Activated CD8-positive, alpha-beta T cell treated with anti-CD3 and anti-CD28 coated beads, Interleukin-2, amount 10 ng/mL, durations not matched to agents 7 days and 5 days (primary cell): ENCODE measurements around the gene SCN2B. TPM values are rescaled to one million over a fixed set of nuclear protein-coding genes. Genes with fewer than 3 reads are reported as not detected.

Experiments used
- ATAC-seq: fragments of 150-1000 bp; cut with Tn5 transposase; one replicate; pipeline ENCODE4 v1.10.0; 2021; ENCODE audit warnings: moderate library complexity
- CTCF ChIA-PET: fragments of 350-600 bp; sonication (Branson Sonifier 250); formaldehyde crosslinking; loops from one replicate; lab custom pipeline; 2021; ENCODE audit warnings: antibody characterized with exemption; lab: Charles Lee
- POLR2A ChIA-PET: fragments of 350-600 bp; sonication (Branson Sonifier 250); formaldehyde crosslinking; loops from one replicate; lab custom pipeline; 2021; ENCODE audit warnings: antibody characterized with exemption; lab: Charles Lee
- DNase-seq: peaks from one replicate; pipeline ENCODE4 v3.0.0-alpha.2; 2020
- H3K27ac Mint-ChIP-seq: one replicate; pipeline ENCODE4 v1.8.0; 2021; ENCODE audit warnings: mild to moderate bottlenecking, mixed read lengths
- H3K27me3 Mint-ChIP-seq: one replicate; pipeline ENCODE4 v1.8.0; 2021; ENCODE audit warnings: low read depth, mixed read lengths
- H3K36me3 Mint-ChIP-seq: one replicate; pipeline ENCODE4 v1.8.0; 2021; ENCODE audit warnings: low read depth, mixed read lengths
- H3K4me1 Mint-ChIP-seq: one replicate; pipeline ENCODE4 v1.8.0; 2021; ENCODE audit warnings: low read depth, mixed read lengths
- H3K4me3 Mint-ChIP-seq: one replicate; pipeline ENCODE4 v1.8.0; 2021; ENCODE audit warnings: mild to moderate bottlenecking, mixed read lengths
- H3K9me3 Mint-ChIP-seq: one replicate; pipeline ENCODE4 v1.8.0; 2022; ENCODE audit warnings: mixed read lengths; ENCODE audit not compliant: insufficient read depth
- total RNA-seq, 2 experiments: library from RNA; stranded (reverse); gene quantifications; one replicate each; pipeline ENCODE4 v1.2.3, GENCODE V29; 2021

Gene SCN2B
- total RNA-seq, 2 experiments from 2014 or later, result not detected

- H3K27ac Mint-ChIP-seq, result peak overlapping the region; percentile 65
- no peak overlapping the region for H3K4me3 Mint-ChIP-seq
- H3K36me3 Mint-ChIP-seq, result peaks cover 67% of the 10 kb centered on the region
- no peaks in the 10 kb centered on the region for H3K27me3 Mint-ChIP-seq
- no peaks in the 10 kb centered on the region for H3K9me3 Mint-ChIP-seq
- CTCF ChIA-PET, result interaction anchor here (0.7 to 10.0 kb wide), 9 partner anchors 9 to 190 kb away, joined by 3 to 128 read pairs (median 4); partner anchors contain the start of genes CD3D, CD3E, JAML and MPZL3
- ATAC-seq (peak; percentile 17), DNase-seq (no peak)
- H3K4me1 Mint-ChIP-seq, result peaks cover 83% of the 10 kb centered on the region
- POLR2A ChIA-PET, result interaction anchor here (0.7 to 11.8 kb wide), 6 partner anchors 9 to 151 kb away, joined by 3 to 106 read pairs (median 4); partner anchors contain the start of genes JAML, MPZL3 and UBE4A
Measured at GRCh38 chr11:118209033-118209432, 32.6 kb upstream of the SCN2B start.

- Mint-ChIP-seq H3K27ac (peak overlapping the region; percentile 89), H3K27me3 (no peaks in the 10 kb centered on the region), H3K4me1 (peaks cover 63% of the 10 kb centered on the region), H3K9me3 (no peaks in the 10 kb centered on the region), H3K4me3 (no peak overlapping the region), H3K36me3 (peaks cover 48% of the 10 kb centered on the region)
- DNase-seq (no peak), ATAC-seq (no peak)
- ChIA-PET CTCF (interaction anchor here (8.4 kb wide), 1 partner anchor 11 kb away, joined by 128 read pairs; no protein-coding TSS in a partner anchor), POLR2A (interaction anchor here (0.7 to 11.8 kb wide), 2 partner anchors 18 to 105 kb away, joined by 3 to 106 read pairs; partner anchors contain the start of gene JAML)
Measured at GRCh38 chr11:118207079-118207478, 30.6 kb upstream of the SCN2B start.

- CTCF ChIA-PET, result interaction anchor here (1.2 to 8.4 kb wide), 2 partner anchors 12 to 89 kb away, joined by 3 to 128 read pairs; no protein-coding TSS in a partner anchor
- H3K27me3 Mint-ChIP-seq, result no peaks in the 10 kb centered on the region
- no peaks in the 10 kb centered on the region for H3K9me3 Mint-ChIP-seq
- H3K27ac Mint-ChIP-seq, result peak overlapping the region; percentile 89
- peaks cover 58% of the 10 kb centered on the region for H3K4me1 Mint-ChIP-seq
- ATAC-seq (no peak), DNase-seq (no peak)
- H3K4me3 Mint-ChIP-seq, result peak overlapping the region; percentile 32
- H3K36me3 Mint-ChIP-seq, result peaks cover 43% of the 10 kb centered on the region
- POLR2A ChIA-PET, result interaction anchor here (0.7 to 5.2 kb wide), 2 partner anchors 11 to 105 kb away, joined by 3 to 101 read pairs; no protein-coding TSS in a partner anchor
Measured at GRCh38 chr11:118206391-118207031, 30.1 kb upstream of the SCN2B start.

- ATAC-seq, result no peak
Measured at GRCh38 chr11:118205606-118206378, 29.4 kb upstream of the SCN2B start.

GRCh38 chr11:118202599-118203422 is 26.4 kb upstream of the SCN2B start:
- peaks cover 43% of the 10 kb centered on the region for H3K4me1 Mint-ChIP-seq
- POLR2A ChIA-PET, result interaction anchor here (0.6 to 5.2 kb wide), 14 partner anchors 8 to 789 kb away, joined by 3 to 101 read pairs (median 5); partner anchors contain the start of genes CD3D, JAML and MPZL3
- H3K27me3 Mint-ChIP-seq, result no peaks in the 10 kb centered on the region
- DNase-seq (peak; percentile 92), ATAC-seq (peak; percentile 67)
- H3K9me3 Mint-ChIP-seq, result no peaks in the 10 kb centered on the region
- H3K4me3 Mint-ChIP-seq, result no peak overlapping the region
- no peak overlapping the region for H3K27ac Mint-ChIP-seq
- peaks cover 35% of the 10 kb centered on the region for H3K36me3 Mint-ChIP-seq
- CTCF ChIA-PET, result interaction anchor here (0.6 to 8.4 kb wide), 26 partner anchors 9 to 150 kb away, joined by 3 to 128 read pairs (median 5); partner anchors contain the start of genes CD3D, CD3E, JAML and MPZL3

More at GRCh38 chr11:118205606-118206378, 29.4 kb upstream of the SCN2B start:
- CTCF ChIA-PET, result interaction anchor here (1.2 to 8.4 kb wide), 2 partner anchors 12 to 90 kb away, joined by 3 to 128 read pairs; no protein-coding TSS in a partner anchor
- Mint-ChIP-seq H3K4me1 (peaks cover 51% of the 10 kb centered on the region), H3K27me3 (no peaks in the 10 kb centered on the region), H3K4me3 (peak overlapping the region; percentile 32), H3K9me3 (no peaks in the 10 kb centered on the region), H3K27ac (peak overlapping the region; percentile 89), H3K36me3 (peaks cover 36% of the 10 kb centered on the region)
- POLR2A ChIA-PET, result interaction anchor here (0.7 to 5.2 kb wide), 4 partner anchors 11 to 98 kb away, joined by 3 to 101 read pairs (median 3); no protein-coding TSS in a partner anchor
- no peak for DNase-seq

- Mint-ChIP-seq H3K4me1 (peaks cover 36% of the 10 kb centered on the region), H3K27me3 (no peaks in the 10 kb centered on the region), H3K36me3 (peaks cover 35% of the 10 kb centered on the region), H3K27ac (no peak overlapping the region), H3K9me3 (no peaks in the 10 kb centered on the region), H3K4me3 (no peak overlapping the region)
- DNase-seq (no peak), ATAC-seq (peak; percentile 6)
- POLR2A ChIA-PET, result interaction anchor here (0.6 to 5.2 kb wide), 15 partner anchors 9 to 197 kb away, joined by 3 to 101 read pairs (median 4); partner anchors contain the start of genes CD3D, JAML and MPZL3
- CTCF ChIA-PET, result interaction anchor here (0.7 to 8.4 kb wide), 28 partner anchors 9 to 243 kb away, joined by 3 to 128 read pairs (median 4); partner anchors contain the start of genes CD3D, CD3E, JAML and MPZL3
Measured at GRCh38 chr11:118201966-118202365, 25.5 kb upstream of the SCN2B start.

GRCh38 chr11:118200901-118201680 is 24.7 kb upstream of the SCN2B start:
- no peak overlapping the region for H3K27ac Mint-ChIP-seq
- CTCF ChIA-PET, result interaction anchor here (0.8 to 8.4 kb wide), 12 partner anchors 17 to 204 kb away, joined by 3 to 128 read pairs (median 8); partner anchors contain the start of gene JAML

GRCh38 chr11:118200497-118200896 is 24.1 kb upstream of the SCN2B start:
- ChIA-PET CTCF (interaction anchor here (0.7 to 2.9 kb wide), 3 partner anchors 42 to 95 kb away, joined by 4 to 74 read pairs (median 35); no protein-coding TSS in a partner anchor), POLR2A (interaction anchor here (1.3 kb wide), 1 partner anchor 24 kb away, joined by 5 read pairs; the partner anchor contains the start of gene JAML)
- DNase-seq (no peak), ATAC-seq (peak; percentile 2)
- no peak overlapping the region for H3K27ac Mint-ChIP-seq
- H3K36me3 Mint-ChIP-seq, result peaks cover 43% of the 10 kb centered on the region
- H3K4me1 Mint-ChIP-seq, result peaks cover 22% of the 10 kb centered on the region
- H3K9me3 Mint-ChIP-seq, result no peaks in the 10 kb centered on the region
- H3K4me3 Mint-ChIP-seq, result no peak overlapping the region
- no peaks in the 10 kb centered on the region for H3K27me3 Mint-ChIP-seq

More at GRCh38 chr11:118200901-118201680, 24.7 kb upstream of the SCN2B start:
- ATAC-seq (peak; percentile 77), DNase-seq (peak; percentile 79)
- Mint-ChIP-seq H3K4me1 (peaks cover 27% of the 10 kb centered on the region), H3K9me3 (no peaks in the 10 kb centered on the region), H3K36me3 (peaks cover 40% of the 10 kb centered on the region), H3K27me3 (no peaks in the 10 kb centered on the region), H3K4me3 (no peak overlapping the region)
- POLR2A ChIA-PET, result interaction anchor here (1.2 to 5.2 kb wide), 7 partner anchors 11 to 103 kb away, joined by 4 to 101 read pairs (median 6); partner anchors contain the start of genes JAML and MPZL3

- H3K9me3 Mint-ChIP-seq, result no peaks in the 10 kb centered on the region
- ATAC-seq (no peak), DNase-seq (no peak)
- ChIA-PET POLR2A (interaction anchor here (0.8 to 1.9 kb wide), 7 partner anchors 15 to 105 kb away, joined by 3 to 11 read pairs (median 4); partner anchors contain the start of gene MPZL3), CTCF (interaction anchor here (0.7 to 2.9 kb wide), 48 partner anchors 11 to 674 kb away, joined by 3 to 80 read pairs (median 9); partner anchors contain the start of genes ATP5MG, CD3D, CD3E and CD3G)
- no peak overlapping the region for H3K4me3 Mint-ChIP-seq
- H3K27me3 Mint-ChIP-seq, result no peaks in the 10 kb centered on the region
- peaks cover 56% of the 10 kb centered on the region for H3K36me3 Mint-ChIP-seq
- peaks cover 17% of the 10 kb centered on the region for H3K4me1 Mint-ChIP-seq
- peak overlapping the region; percentile 72 for H3K27ac Mint-ChIP-seq
Measured at GRCh38 chr11:118199135-118199534, 22.7 kb upstream of the SCN2B start.
